Cerebellar cortex (tissue), 1 donor: ENCODE measurements around the gene NCBP1.
"Not testable (repeated sequence)": the region's sequence is repeated elsewhere in the genome, so short reads cannot be mapped to it uniquely, and the experiment has no call there.

Experiments
- DNase-seq: peaks from one replicate; pipeline ENCODE4 v3.0.0-alpha.2; 2015; ENCODE audit warnings: low spot score

The NCBP1 gene

GRCh38 chr9:97672403-97672802 lies 38.8 kb downstream of the NCBP1 start:
- DNase-seq: no peak

GRCh38 chr9:97673922-97674321 lies 40.3 kb downstream of the NCBP1 start:
- no peak for DNase-seq

GRCh38 chr9:97675655-97676054 lies 42.0 kb downstream of the NCBP1 start:
- no peak for DNase-seq

DNA sequence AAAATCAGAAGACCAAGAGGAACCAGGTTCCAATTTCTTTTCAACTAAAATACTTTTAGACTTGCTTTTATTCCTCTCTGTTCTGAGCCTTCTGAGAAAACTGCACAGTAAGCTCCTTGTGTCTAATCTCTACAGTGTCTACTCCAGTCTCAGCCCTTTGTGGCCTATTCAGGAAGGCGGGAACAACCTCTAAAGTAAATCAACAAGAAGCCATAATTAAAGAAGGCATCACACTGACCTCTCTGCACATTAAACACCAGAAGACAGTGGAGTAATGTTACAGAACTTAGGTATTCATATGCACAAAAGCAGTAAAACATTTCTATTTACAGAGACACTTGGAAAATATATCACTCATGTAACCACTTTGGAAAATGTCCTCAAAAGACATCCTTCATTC lies 48.6 kb downstream of the NCBP1 start:
- DNase-seq: no peak

DNA sequence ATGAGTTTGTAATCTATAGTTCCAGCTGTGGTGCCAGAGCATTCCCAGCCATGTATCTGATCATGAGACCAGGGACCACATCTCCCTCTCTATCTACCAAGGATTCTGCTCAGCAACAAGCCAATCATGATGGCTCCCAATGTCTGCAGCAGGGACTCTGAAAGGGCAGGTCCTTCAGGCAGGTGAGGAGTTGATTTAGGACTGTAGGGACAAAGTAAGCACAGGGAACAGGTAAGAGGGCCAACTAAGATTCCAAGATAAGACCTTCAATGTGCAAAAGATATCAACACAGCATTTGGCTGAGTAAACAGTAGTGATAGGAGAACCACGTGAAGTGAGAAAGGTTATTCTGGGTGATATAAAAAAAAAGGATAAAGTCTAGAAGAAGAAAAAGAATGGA lies 55.0 kb downstream of the NCBP1 start:
- DNase-seq: no peak

GRCh38 chr9:97689401-97690180 lies 56.0 kb downstream of the NCBP1 start:
- no peak for DNase-seq

DNA sequence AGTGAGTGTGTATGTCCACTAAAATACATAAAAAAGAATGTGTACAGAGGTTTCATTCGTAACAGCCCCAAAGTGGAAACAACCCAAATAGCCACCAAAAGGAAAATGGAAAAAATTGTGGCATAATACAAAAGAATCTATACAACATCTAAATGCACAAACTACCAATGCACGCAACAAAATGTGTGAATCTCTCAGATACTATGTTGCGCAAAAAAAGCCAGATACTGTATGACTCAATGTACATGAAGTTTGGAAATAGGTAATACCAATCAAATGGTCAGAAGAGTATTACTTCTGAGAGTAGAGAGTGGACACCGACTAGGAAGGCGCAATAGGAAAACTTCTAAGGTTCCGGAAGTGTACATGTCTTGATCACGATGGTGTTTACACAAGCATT lies 61.1 kb downstream of the NCBP1 start:
- no peak for DNase-seq

DNA sequence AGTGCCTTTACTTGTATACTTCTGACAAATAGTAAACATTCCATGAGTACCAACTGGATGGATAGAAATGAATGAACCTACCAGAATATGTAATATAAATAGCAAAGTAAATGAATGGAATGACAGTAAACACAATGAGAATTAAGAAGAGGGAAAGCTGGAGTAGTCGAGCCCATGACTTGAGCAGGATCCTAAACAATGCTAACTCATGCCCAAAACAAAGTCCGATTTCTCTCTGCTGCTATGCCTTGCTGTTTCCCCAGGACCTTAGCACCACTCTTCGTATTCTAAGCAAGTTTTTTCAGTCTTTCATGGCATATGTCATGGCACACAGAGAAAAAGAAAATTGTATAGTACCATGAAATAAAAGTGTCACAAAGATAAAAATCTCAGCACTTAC lies 61.8 kb downstream of the NCBP1 start:
- no peak for DNase-seq

DNA sequence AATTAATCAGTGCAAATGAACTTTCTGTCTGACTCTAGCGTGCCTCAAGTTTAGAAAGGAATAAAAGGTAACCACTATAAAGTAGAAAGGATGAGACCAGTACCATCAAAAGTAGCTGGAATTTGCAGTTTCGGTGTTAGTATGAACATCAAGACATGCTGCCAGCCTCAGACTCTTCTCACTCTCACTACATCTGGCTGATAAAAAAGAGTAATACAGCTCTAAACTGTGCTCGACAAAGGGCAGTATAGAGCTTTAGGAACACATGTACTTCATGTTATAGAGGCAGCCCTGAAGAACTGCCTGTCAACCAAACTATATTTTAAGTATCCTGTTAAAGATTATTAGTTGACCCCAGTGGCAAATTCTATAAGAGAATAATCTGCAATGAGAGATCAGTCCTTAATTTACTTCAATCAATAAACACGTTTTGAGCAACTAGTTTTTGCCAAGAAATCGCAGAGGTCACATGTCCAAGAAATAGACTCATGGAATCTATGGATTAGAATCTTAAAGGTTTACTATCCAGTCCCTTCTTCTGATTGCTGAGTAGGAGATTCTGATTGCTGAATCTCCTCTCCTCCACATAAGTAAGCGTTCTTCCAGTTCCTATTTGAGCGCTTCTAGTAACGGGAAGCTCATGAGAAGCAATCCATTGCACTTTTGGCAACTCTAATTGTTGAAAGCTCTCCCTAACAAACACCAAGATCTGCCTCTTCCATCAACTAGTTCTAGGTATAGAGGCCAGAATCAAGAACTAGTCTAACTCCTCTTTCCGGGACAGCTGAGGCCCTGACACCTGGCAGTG lies 62.6 kb downstream of the NCBP1 start:
- peak; percentile 49 for DNase-seq

GRCh38 chr9:97696803-97697601 lies 63.4 kb downstream of the NCBP1 start, which contains the start of gene XPA:
TSS of gene XPA (minus strand) at chr9:97697340. CDS start at chr9:97697292, 48 bp downstream.
- peak; percentile 95 for DNase-seq

GRCh38 chr9:97697837-97698236 lies 64.2 kb downstream of the NCBP1 start:
- peak; percentile 36 for DNase-seq

GRCh38 chr9:97698865-97699264 lies 65.2 kb downstream of the NCBP1 start:
- DNase-seq: no peak

DNA sequence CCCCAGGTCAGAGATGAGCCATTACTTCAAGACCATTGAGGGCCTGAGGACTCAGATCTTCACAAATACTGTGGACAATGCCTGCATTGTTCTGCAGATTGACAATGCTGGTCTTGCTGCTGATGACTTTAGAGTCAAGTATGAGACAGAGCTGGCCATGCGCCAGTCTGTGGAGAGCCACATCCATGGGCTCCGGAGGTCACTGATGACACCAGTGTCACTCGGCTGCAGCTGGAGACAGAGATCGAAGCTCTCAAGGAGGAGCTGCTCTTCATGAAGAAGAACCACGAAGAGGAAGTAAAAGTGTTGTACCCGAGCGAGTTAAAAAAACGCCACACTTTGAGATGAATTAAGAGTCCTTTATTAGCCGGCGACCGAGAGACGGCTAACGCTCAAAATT lies 65.7 kb downstream of the NCBP1 start:
- not testable (repeated sequence) for DNase-seq

- not testable (repeated sequence) for DNase-seq
Observed at GRCh38 chr9:97699824-97700223, 66.2 kb downstream of the NCBP1 start.

DNA sequence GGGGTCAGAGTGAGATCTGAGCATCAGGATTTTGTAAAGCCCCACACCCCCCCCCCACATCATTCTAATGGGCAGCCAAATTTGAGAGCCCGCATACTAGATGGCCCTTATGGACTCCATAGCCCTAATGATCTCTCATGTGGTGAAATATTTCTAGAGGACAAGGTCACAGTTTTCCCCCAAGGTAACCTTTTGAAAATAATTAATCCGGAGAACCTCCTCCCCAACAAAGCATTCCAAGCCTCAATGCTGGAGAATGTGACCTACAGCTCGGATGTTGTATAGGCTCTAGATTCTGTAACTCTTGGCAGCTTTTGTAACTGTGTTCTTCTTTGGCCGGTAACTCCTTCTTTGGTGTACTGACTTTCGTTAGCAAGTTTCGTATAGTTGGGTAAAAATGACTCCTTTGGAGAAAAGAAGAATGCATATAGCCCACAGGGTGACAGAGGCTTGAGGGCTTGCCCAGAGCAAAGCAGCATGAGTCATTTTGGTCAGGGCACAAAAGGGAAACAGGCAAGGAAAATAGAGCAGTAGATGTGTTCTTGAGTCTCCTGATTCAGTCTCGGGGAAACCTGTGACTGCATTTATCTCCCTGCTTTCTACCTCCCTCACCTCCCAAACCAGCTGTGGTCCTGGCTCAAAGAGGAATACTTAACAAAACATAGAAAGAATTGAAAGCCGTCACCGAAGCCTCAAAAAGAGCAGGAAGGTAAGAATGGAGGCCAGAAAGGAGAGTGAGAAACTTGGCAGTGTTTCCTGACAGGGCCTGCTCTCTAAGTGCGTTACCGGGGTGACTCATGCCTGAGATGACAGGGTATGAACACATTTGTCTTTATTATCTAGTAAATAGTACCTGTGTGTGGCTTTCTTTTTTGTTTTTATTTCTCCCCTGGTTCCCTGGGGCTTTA lies 70.1 kb downstream of the NCBP1 start:
- no peak for DNase-seq

DNA sequence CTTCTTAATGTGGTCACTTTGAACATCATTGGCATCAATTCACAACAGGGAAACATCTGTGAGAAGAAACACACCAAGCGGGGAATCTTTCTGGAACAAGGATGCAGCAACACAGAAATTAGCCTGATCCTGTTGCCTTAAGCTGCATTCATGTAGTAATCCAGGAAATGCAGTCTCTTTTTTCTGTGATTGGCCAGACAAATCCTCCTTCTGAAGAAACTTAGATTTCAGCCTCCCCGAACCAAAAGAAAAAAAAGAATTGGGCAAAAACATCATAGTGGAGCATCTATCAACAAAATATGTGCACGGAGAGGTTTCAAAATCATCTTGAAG lies 70.7 kb downstream of the NCBP1 start:
- DNase-seq: no peak

DNA sequence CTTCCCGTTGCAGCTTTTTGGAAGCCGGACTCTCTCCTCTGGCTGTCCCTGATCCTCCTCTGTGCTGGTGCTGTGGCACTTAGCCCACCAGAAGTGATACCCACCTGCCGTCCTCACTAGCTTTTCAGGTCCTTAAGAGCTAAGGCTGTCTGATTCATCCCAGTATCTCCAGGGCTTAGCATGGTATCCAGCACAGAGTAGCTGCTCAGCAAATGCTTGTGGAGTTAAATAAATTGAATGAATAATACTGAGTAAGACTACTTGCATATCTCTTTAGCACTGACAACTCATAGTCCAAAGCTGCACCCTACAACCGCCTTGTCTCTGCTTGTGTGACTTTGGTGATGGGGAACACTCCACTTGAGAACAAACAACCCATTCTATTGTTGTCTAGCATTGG lies 71.2 kb downstream of the NCBP1 start:
- DNase-seq: no peak

- no peak for DNase-seq
Observed at GRCh38 chr9:97705354-97705950, 71.8 kb downstream of the NCBP1 start.

DNA sequence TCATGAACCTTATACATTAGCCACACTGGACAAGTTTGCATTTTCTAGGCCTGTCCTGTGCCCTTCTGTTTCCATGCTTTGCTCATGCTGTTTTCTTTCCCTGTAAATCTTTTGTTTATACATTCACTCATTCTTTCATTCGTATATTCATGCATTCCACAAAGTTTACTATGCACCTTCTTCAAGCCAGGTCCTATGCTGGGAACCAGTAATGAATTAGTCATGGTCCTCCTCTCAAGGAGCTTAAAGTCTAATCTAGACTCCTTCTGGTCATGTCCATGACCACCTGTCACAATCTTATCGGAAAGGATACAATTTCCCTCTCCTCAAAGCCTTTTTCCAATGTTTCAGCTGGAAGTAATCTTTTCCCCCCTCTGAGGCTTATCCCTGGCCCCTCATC lies 72.6 kb downstream of the NCBP1 start:
- DNase-seq: no peak

- DNase-seq: peak; percentile 78
Observed at GRCh38 chr9:97710356-97711222, 77.0 kb downstream of the NCBP1 start.
